SU-DHL-6 (cell line): ENCODE results near the gene BTNL2.

Experiments used
- H2AFZ ChIP-seq: fragments of 200-600 bp; sonication (generic); 2 replicates; pipeline ENCODE4 v1.6.1; 2014; ENCODE audit warnings: low read depth, mild to moderate bottlenecking, moderate library complexity, mixed read lengths, antibody characterized with exemption, low read length; ENCODE audit not compliant: severe bottlenecking
- H3F3A ChIP-seq: fragments of 200-600 bp; shearing (Covaris generic); 2 replicates; pipeline ENCODE4 v1.6.0; 2016; ENCODE audit warnings: antibody characterized with exemption, mild to moderate bottlenecking; ENCODE audit not compliant: insufficient read depth
- H3K27ac ChIP-seq: fragments of 200-600 bp; sonication (generic); 2 replicates; pipeline ENCODE4 v1.5.1; 2016; ENCODE audit warnings: low read depth, mild to moderate bottlenecking, low read length, moderate library complexity, mixed read lengths
- H3K27me3 ChIP-seq: fragments of 200-600 bp; sonication (generic), shearing (Covaris generic); 2 replicates; pipeline ENCODE4 v1.6.0; 2014; ENCODE audit warnings: mild to moderate bottlenecking, low read length
- H3K36me3 ChIP-seq: fragments of 200-600 bp; sonication (generic); 2 replicates; pipeline ENCODE4 v1.6.1; 2014; ENCODE audit warnings: mild to moderate bottlenecking, low read length, mixed read lengths
- H3K4me2 ChIP-seq: fragments of 300-600, 200-600 bp; shearing (Covaris generic), sonication (generic); 2 replicates; pipeline ENCODE4 v1.6.0; 2014; ENCODE audit warnings: low read length, low read depth, mild to moderate bottlenecking; ENCODE audit not compliant: poor library complexity, severe bottlenecking
- H3K4me3 ChIP-seq: fragments of 200-600 bp; sonication (generic); 2 replicates; pipeline ENCODE4 v1.5.1; 2014; ENCODE audit warnings: antibody characterized with exemption, low read length, mild to moderate bottlenecking, mixed read lengths; ENCODE audit not compliant: insufficient read depth, poor library complexity, severe bottlenecking
- H3K79me2 ChIP-seq: fragments of 200-600 bp; sonication (generic); 2 replicates; pipeline ENCODE4 v1.6.1; 2014; ENCODE audit warnings: mild to moderate bottlenecking, low read length, moderate library complexity; ENCODE audit not compliant: insufficient read depth
- H3K9ac ChIP-seq: fragments of 200-600 bp; sonication (generic); 2 replicates; pipeline ENCODE4 v1.7.0; 2014; ENCODE audit warnings: mild to moderate bottlenecking, low read length
- H3K9me2 ChIP-seq: fragments of 200-600 bp; sonication (generic); replicated peaks from 2 replicates; pipeline ENCODE4 v1.6.1; 2014; ENCODE audit warnings: low read length; ENCODE audit not compliant: insufficient read depth
- H3K9me3 ChIP-seq: fragments of 200-600 bp; sonication (generic); 2 replicates; pipeline ENCODE4 v1.6.1; 2014; ENCODE audit warnings: low read length, mixed read lengths; ENCODE audit not compliant: insufficient read depth
- H4K20me1 ChIP-seq: fragments of 200-600 bp; sonication (generic); 2 replicates; pipeline ENCODE4 v1.6.1; 2014; ENCODE audit warnings: low read depth, mild to moderate bottlenecking, antibody characterized with exemption, low read length, moderate library complexity, mixed read lengths
- CTCF ChIP-seq: fragments of 200-600 bp; sonication (generic); IDR thresholded peaks from one replicate; pipeline ENCODE4 v1.5.1; 2017; ENCODE audit warnings: antibody characterized with exemption, mild to moderate bottlenecking, low read length, moderate library complexity; ENCODE audit not compliant: insufficient read depth, poor library complexity, severe bottlenecking
- EZH2phosphoT487 ChIP-seq: fragments of 200-600 bp; sonication (generic), shearing (Covaris generic); conservative IDR thresholded peaks from 2 replicates; pipeline ENCODE4 v1.6.1; 2018; ENCODE audit warnings: mild to moderate bottlenecking, antibody characterized with exemption, low read length, moderate library complexity, mixed read lengths

Gene BTNL2

GRCh38 chr6:32397252-32397920 lies 9.6 kb downstream of the BTNL2 start:
- no peaks in the 10 kb centered on the region for H3F3A ChIP-seq
- no peaks in the 10 kb centered on the region for H3K9me2 ChIP-seq
- TF ChIP-seq EZH2phosphoT487 (no peak), CTCF (no peak)
- no peaks in the 10 kb centered on the region for H3K79me2 ChIP-seq
- H3K4me3 ChIP-seq, result no peak overlapping the region
- H3K9ac ChIP-seq, result no peak overlapping the region
- no peaks in the 10 kb centered on the region for H3K9me3 ChIP-seq
- no peak overlapping the region for H3K27ac ChIP-seq
- no peak overlapping the region for H2AFZ ChIP-seq
- H3K4me2 ChIP-seq, result no peak overlapping the region
- H3K27me3 ChIP-seq, result no peaks in the 10 kb centered on the region
- no peaks in the 10 kb centered on the region for H3K36me3 ChIP-seq
- H4K20me1 ChIP-seq, result no peaks in the 10 kb centered on the region

- Histone ChIP-seq H3K9me3 (no peaks in the 10 kb centered on the region), H3K4me3 (no peak overlapping the region), H3K79me2 (no peaks in the 10 kb centered on the region), H2AFZ (no peak overlapping the region), H3K9me2 (no peaks in the 10 kb centered on the region), H3K27ac (no peak overlapping the region), H3K27me3 (no peaks in the 10 kb centered on the region), H3K4me2 (no peak overlapping the region), H3F3A (no peaks in the 10 kb centered on the region), H4K20me1 (no peaks in the 10 kb centered on the region), H3K36me3 (no peaks in the 10 kb centered on the region), H3K9ac (no peak overlapping the region)
- TF ChIP-seq CTCF (no peak), EZH2phosphoT487 (no peak)
These were observed 11.0 kb downstream of the BTNL2 start for GRCh38 chr6:32396028-32396427.

GRCh38 chr6:32393665-32394420 lies 13.1 kb downstream of the BTNL2 start:
- H3K9me3 ChIP-seq, result no peaks in the 10 kb centered on the region
- no peak overlapping the region for H3K9ac ChIP-seq
- TF ChIP-seq CTCF, result no peak
- TF ChIP-seq EZH2phosphoT487, result no peak
- no peaks in the 10 kb centered on the region for H3F3A ChIP-seq
- H3K4me2 ChIP-seq, result no peak overlapping the region
- H3K36me3 ChIP-seq, result no peaks in the 10 kb centered on the region
- H3K27ac ChIP-seq, result no peak overlapping the region
- no peak overlapping the region for H2AFZ ChIP-seq
- H3K79me2 ChIP-seq, result no peaks in the 10 kb centered on the region
- H3K27me3 ChIP-seq, result no peaks in the 10 kb centered on the region
- no peaks in the 10 kb centered on the region for H3K9me2 ChIP-seq
- no peaks in the 10 kb centered on the region for H4K20me1 ChIP-seq
- no peak overlapping the region for H3K4me3 ChIP-seq
